ENCODE results near the gene PLPP3. TPM values are rescaled to one million over a fixed set of nuclear protein-coding genes. Genes with fewer than 3 reads are reported as not detected.

Gene PLPP3
- total and polyA plus RNA-seq, 3 donors from 2014 or later = 41.5 to 103 (median 82.0) TPM

- DNase-seq = no peak
- H3K27me3 ChIP-seq = no peaks in the 10 kb centered on the region
- H3K36me3 ChIP-seq (ENCODE audit: low read depth, missing control alignments) = no peaks in the 10 kb centered on the region
- H3K4me3 ChIP-seq = no peak overlapping the region
- 73 to 77% methylated on average over 9 of the region's 9 CpGs for WGBS, 2 donors
- intact Hi-C loops (cut with DNase I; ENCODE audit: low total_unique reads) = no loop called here
- H3K9me3 ChIP-seq = no peaks in the 10 kb centered on the region
- peaks cover 7% of the 10 kb centered on the region for H3K4me1 ChIP-seq
- TF ChIP-seq CTCF (IDR thresholded peaks at IDR 0.05) = no peak
- no peak for TF ChIP-seq POLR2A (IDR thresholded peaks at IDR 0.05)
- no peak overlapping the region for H3K27ac ChIP-seq
Measured at GRCh38 chr1:56566061-56566744, 13.2 kb downstream of the PLPP3 start.

GRCh38 chr1:56564615-56565014 lies 14.7 kb downstream of the PLPP3 start:
- intact Hi-C loops (cut with DNase I; ENCODE audit: low total_unique reads) = no loop called here
- Histone ChIP-seq H3K36me3 (ENCODE audit: low read depth, missing control alignments) (no peaks in the 10 kb centered on the region), H3K9me3 (no peaks in the 10 kb centered on the region), H3K4me3 (no peak overlapping the region), H3K27me3 (no peaks in the 10 kb centered on the region), H3K27ac (no peak overlapping the region), H3K4me1 (peaks cover 4% of the 10 kb centered on the region)
- WGBS, 2 donors = 73 to 74% methylated on average over 2 of the region's 2 CpGs
- TF ChIP-seq CTCF (IDR thresholded peaks at IDR 0.05) (no peak), POLR2A (IDR thresholded peaks at IDR 0.05) (no peak)
- DNase-seq = no peak

- Histone ChIP-seq H3K36me3 (ENCODE audit: low read depth, missing control alignments) (no peaks in the 10 kb centered on the region), H3K27me3 (no peaks in the 10 kb centered on the region), H3K27ac (no peak overlapping the region), H3K9me3 (no peaks in the 10 kb centered on the region), H3K4me3 (no peak overlapping the region), H3K4me1 (no peaks in the 10 kb centered on the region)
- DNase-seq = no peak
- WGBS, 2 donors = 72 to 76% methylated on average over 3 of the region's 3 CpGs
- intact Hi-C loops (cut with DNase I; ENCODE audit: low total_unique reads) = no loop called here
- TF ChIP-seq CTCF (IDR thresholded peaks at IDR 0.05) (no peak), POLR2A (IDR thresholded peaks at IDR 0.05) (no peak)
Measured at GRCh38 chr1:56563568-56563967, 15.8 kb downstream of the PLPP3 start.

- Histone ChIP-seq H3K4me1 (no peaks in the 10 kb centered on the region), H3K9me3 (no peaks in the 10 kb centered on the region), H3K36me3 (ENCODE audit: low read depth, missing control alignments) (no peaks in the 10 kb centered on the region), H3K27me3 (no peaks in the 10 kb centered on the region), H3K4me3 (no peak overlapping the region), H3K27ac (no peak overlapping the region)
- TF ChIP-seq CTCF (IDR thresholded peaks at IDR 0.05) (no peak), POLR2A (IDR thresholded peaks at IDR 0.05) (no peak)
- intact Hi-C loops (cut with DNase I; ENCODE audit: low total_unique reads) = no loop called here
- no peak for DNase-seq
- 49 to 50% methylated on average over 2 of the region's 2 CpGs for WGBS, 2 donors
Measured at GRCh38 chr1:56562891-56563452, 16.4 kb downstream of the PLPP3 start.

Data from testis (tissue), 3 donors.